Measurements from ENCODE around the gene NPC1.

The NPC1 gene

DNA sequence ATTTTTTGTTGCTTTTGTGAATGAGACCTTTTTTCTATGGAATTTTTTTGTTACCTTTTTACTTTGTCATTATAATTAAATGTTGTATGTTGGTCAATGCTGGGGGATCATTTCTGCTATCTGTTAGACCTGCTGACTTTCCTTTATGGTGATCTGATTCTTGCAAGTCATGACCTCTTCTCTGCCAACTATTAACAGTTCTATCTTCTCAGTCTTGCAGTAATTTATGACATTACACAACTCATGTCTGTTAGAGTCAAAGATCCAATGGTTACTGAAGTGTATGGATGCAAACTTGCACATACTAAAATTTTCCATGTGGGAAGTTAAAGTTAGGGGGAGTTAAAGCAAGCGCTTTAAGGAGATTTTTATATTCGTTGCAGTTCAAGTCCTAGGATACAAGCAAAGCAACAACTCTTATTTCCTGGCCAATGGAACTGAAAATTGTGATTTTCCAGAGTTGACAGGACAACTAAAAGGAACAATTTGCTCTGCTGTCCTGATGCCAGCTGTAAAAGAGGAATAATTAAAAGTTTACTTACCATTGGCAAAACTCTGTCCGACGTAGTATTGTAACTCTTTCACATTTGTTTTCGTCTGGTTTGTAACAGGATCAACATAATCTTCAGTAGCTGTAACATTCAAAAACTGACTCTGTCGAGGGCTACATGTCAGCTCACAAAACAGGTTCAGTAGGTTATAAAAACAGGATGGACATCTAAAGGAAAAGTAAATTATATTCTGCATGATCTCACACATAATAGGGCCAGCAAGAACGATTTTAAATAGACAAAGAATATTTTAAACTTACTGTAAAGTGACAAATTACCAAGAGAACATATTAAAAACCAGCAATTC, 17.8 kb downstream of the NPC1 start:
- peaks cover 11 to 92% of the 10 kb centered on the region in 2 donors for H3K36me3 ChIP-seq (replicated peaks in 1 of 2; ENCODE audit: control insufficient read depth in 2 of 2, insufficient read depth in 2 of 2, low read length in 2 of 2)

GRCh38 chr18:23567671-23568070, 18.6 kb downstream of the NPC1 start:
- no peak overlapping the region for H2AFZ ChIP-seq (ENCODE audit: low read length)
- peaks cover 9 to 95% of the 10 kb centered on the region in 2 donors for H3K36me3 ChIP-seq (replicated peaks in 1 of 2; ENCODE audit: control insufficient read depth in 2 of 2, insufficient read depth in 2 of 2, low read length in 2 of 2)
- H2BK12ac ChIP-seq (ENCODE audit: low read length) = no peak overlapping the region
- no CpG with 5 or more reads among the region's 3 CpGs for WGBS, 2 donors (ENCODE audit: extremely low coverage in 2 of 2, insufficient read length in 2 of 2, insufficient replicate concordance in 1 of 2)
- H4K8ac ChIP-seq (ENCODE audit: low read depth, low read length) = no peak overlapping the region
- H3K4me2 ChIP-seq (ENCODE audit: insufficient read depth, low read length, poor library complexity, severe bottlenecking) = no peak overlapping the region
- no peak overlapping the region for H3K23ac ChIP-seq (ENCODE audit: low read depth, low read length, poor library complexity)
- no peaks in the 10 kb centered on the region for H3K27me3 ChIP-seq (ENCODE audit: control insufficient read depth in 3 of 3, insufficient read depth in 3 of 3, low read depth in 1 of 3, low read length in 3 of 3)
- H3K4me3 ChIP-seq (ENCODE audit: low read length in 2 of 2) = no peak overlapping the region
- H3K9ac ChIP-seq (ENCODE audit: low read depth, low read length, poor library complexity) = no peak overlapping the region
- no peaks in the 10 kb centered on the region for H3K79me1 ChIP-seq (ENCODE audit: low read depth, low read length)
- H2BK15ac ChIP-seq (ENCODE audit: low read length) = no peak overlapping the region
- H2AK5ac ChIP-seq (ENCODE audit: low read depth, low read length) = no peak overlapping the region
- no peak overlapping the region for H3K4ac ChIP-seq (ENCODE audit: low read length)
- H2BK5ac ChIP-seq (ENCODE audit: low read length) = no peak overlapping the region
- H3K14ac ChIP-seq (ENCODE audit: low read length) = no peak overlapping the region
- H3K18ac ChIP-seq (ENCODE audit: low read length) = no peak overlapping the region
- no peaks in the 10 kb centered on the region for H3K4me1 ChIP-seq (ENCODE audit: control insufficient read depth in 2 of 2, insufficient read depth in 1 of 2, low read depth in 1 of 2, low read length in 2 of 2)
- H3K9me3 ChIP-seq (replicated peaks in 1 of 2; ENCODE audit: control insufficient read depth in 2 of 2, insufficient read depth in 1 of 2, low read depth in 1 of 2, low read length in 2 of 2) = no peaks in the 10 kb centered on the region
- no peak overlapping the region for H3K27ac ChIP-seq (replicated peaks; ENCODE audit: low read length)
- no peak overlapping the region for H2BK120ac ChIP-seq (ENCODE audit: low read depth, low read length)
- DNase-seq (ENCODE audit: low spot score) = no peak
- H4K91ac ChIP-seq (ENCODE audit: low read depth, low read length, poor library complexity) = no peak overlapping the region

More for the DNA sequence above, 17.8 kb downstream of the NPC1 start:
- Histone ChIP-seq H3K4ac (ENCODE audit: low read length) (no peak overlapping the region), H3K9me3 (replicated peaks in 1 of 2; ENCODE audit: control insufficient read depth in 2 of 2, insufficient read depth in 1 of 2, low read depth in 1 of 2, low read length in 2 of 2) (no peaks in the 10 kb centered on the region), H3K23ac (ENCODE audit: low read depth, low read length, poor library complexity) (no peak overlapping the region), H2BK12ac (ENCODE audit: low read length) (no peak overlapping the region), H3K4me1 (ENCODE audit: control insufficient read depth in 2 of 2, insufficient read depth in 1 of 2, low read depth in 1 of 2, low read length in 2 of 2) (no peaks in the 10 kb centered on the region), H3K9ac (ENCODE audit: low read depth, low read length, poor library complexity) (no peak overlapping the region), H3K4me3 (ENCODE audit: low read length in 2 of 2) (no peak overlapping the region), H3K18ac (ENCODE audit: low read length) (no peak overlapping the region), H2AFZ (ENCODE audit: low read length) (no peak overlapping the region), H2BK15ac (ENCODE audit: low read length) (no peak overlapping the region), H3K27ac (replicated peaks; ENCODE audit: low read length) (no peak overlapping the region), H4K8ac (ENCODE audit: low read depth, low read length) (no peak overlapping the region), H2AK5ac (ENCODE audit: low read depth, low read length) (no peak overlapping the region), H3K79me1 (ENCODE audit: low read depth, low read length) (no peaks in the 10 kb centered on the region), H2BK120ac (ENCODE audit: low read depth, low read length) (no peak overlapping the region), H2BK5ac (ENCODE audit: low read length) (no peak overlapping the region), H4K91ac (ENCODE audit: low read depth, low read length, poor library complexity) (no peak overlapping the region), H3K14ac (ENCODE audit: low read length) (no peak overlapping the region), H3K27me3 (ENCODE audit: control insufficient read depth in 3 of 3, insufficient read depth in 3 of 3, low read depth in 1 of 3, low read length in 3 of 3) (no peaks in the 10 kb centered on the region), H3K4me2 (ENCODE audit: insufficient read depth, low read length, poor library complexity, severe bottlenecking) (no peak overlapping the region)
- DNase-seq (ENCODE audit: low spot score) = no peak
- no CpG with 5 or more reads among the region's 7 CpGs for WGBS, 2 donors (ENCODE audit: extremely low coverage in 2 of 2, insufficient read length in 2 of 2, insufficient replicate concordance in 1 of 2)

DNA sequence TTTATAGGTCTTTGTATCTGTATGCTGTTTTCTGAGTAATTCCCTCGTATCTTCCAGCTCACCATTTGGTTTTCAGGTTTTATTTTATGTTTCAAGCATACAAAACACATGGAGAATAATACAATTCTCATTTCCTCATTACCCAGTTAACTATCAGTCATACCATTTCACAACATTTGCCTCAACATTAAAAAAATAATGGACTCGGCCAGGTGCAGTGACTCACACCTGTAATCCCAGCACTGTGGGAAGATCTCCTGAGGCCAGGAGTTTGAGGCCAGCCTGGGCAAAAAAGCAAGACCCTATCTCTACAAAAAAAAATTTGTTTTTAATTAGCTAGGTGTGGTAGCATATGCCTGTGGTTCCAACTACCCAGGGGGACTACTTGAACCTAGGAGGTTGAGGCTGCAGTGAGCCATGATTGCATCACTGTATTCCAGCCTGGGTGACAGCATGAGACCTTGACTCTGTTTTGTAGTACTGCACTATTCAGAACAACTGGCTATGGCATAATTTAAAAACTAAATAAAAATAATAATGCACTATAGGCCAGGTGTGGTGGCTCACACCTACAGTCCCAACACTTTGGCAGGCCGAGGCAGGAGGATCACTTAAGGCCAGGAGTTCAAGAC, 20.3 kb downstream of the NPC1 start:
- H4K8ac ChIP-seq (ENCODE audit: low read depth, low read length) = no peak overlapping the region
- no peaks in the 10 kb centered on the region for H3K4me1 ChIP-seq (ENCODE audit: control insufficient read depth in 2 of 2, insufficient read depth in 1 of 2, low read depth in 1 of 2, low read length in 2 of 2)
- H3K79me1 ChIP-seq (ENCODE audit: low read depth, low read length) = no peaks in the 10 kb centered on the region
- no peak overlapping the region for H3K4me2 ChIP-seq (ENCODE audit: insufficient read depth, low read length, poor library complexity, severe bottlenecking)
- no peak overlapping the region for H2AFZ ChIP-seq (ENCODE audit: low read length)
- no peak overlapping the region for H3K18ac ChIP-seq (ENCODE audit: low read length)
- no peak overlapping the region for H3K4ac ChIP-seq (ENCODE audit: low read length)
- H3K27me3 ChIP-seq (ENCODE audit: control insufficient read depth in 3 of 3, insufficient read depth in 3 of 3, low read depth in 1 of 3, low read length in 3 of 3) = no peaks in the 10 kb centered on the region
- H3K9me3 ChIP-seq (replicated peaks in 1 of 2; ENCODE audit: control insufficient read depth in 2 of 2, insufficient read depth in 1 of 2, low read depth in 1 of 2, low read length in 2 of 2) = no peaks in the 10 kb centered on the region
- no peak overlapping the region for H3K9ac ChIP-seq (ENCODE audit: low read depth, low read length, poor library complexity)
- no peak overlapping the region for H2BK12ac ChIP-seq (ENCODE audit: low read length)
- H3K14ac ChIP-seq (ENCODE audit: low read length) = no peak overlapping the region
- H2BK5ac ChIP-seq (ENCODE audit: low read length) = no peak overlapping the region
- no peak overlapping the region for H4K91ac ChIP-seq (ENCODE audit: low read depth, low read length, poor library complexity)
- no peak overlapping the region for H3K23ac ChIP-seq (ENCODE audit: low read depth, low read length, poor library complexity)
- H3K27ac ChIP-seq (replicated peaks; ENCODE audit: low read length) = no peak overlapping the region
- H3K4me3 ChIP-seq (ENCODE audit: low read length in 2 of 2) = no peak overlapping the region
- H3K36me3 ChIP-seq (replicated peaks in 1 of 2; ENCODE audit: control insufficient read depth in 2 of 2, insufficient read depth in 2 of 2, low read length in 2 of 2) = peaks cover 15 to 92% of the 10 kb centered on the region in 2 donors
- no peak overlapping the region for H2BK15ac ChIP-seq (ENCODE audit: low read length)
- WGBS, 2 donors (ENCODE audit: extremely low coverage in 2 of 2, insufficient read length in 2 of 2, insufficient replicate concordance in 1 of 2) = no CpG with 5 or more reads among the region's 3 CpGs
- DNase-seq (ENCODE audit: low spot score) = no peak
- no peak overlapping the region for H2AK5ac ChIP-seq (ENCODE audit: low read depth, low read length)
- H2BK120ac ChIP-seq (ENCODE audit: low read depth, low read length) = no peak overlapping the region

DNA sequence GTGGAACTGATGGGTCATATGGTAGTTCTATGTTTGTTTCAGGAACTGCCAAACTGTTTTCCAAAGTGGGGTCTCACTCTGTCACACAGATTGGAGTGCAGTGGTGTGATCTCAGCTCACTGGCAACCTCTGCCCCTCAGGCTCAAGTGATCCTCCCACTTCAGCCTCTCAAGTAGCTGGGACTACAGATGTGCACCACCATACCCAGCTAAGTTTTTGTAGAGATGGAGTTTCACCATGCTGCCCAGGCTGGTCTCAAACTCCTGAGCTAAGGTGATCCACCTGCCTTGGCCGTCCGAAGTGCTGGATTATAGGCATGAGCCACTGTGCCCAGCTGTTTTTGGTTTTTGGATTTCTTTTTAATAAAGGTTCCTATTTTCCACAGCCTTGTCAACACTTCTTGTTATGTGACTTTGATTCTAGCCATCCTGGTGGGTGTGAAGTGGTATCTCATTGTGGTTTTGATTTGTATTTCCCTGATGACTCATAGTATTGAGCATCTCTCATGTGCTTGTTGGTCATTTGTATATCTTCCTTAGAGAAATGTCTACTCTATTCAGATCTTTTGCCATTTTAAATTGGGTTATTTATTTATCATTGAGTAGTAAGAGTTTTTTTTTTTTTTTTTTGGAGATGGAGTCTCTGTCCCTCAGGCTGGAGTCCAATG, 22.8 kb downstream of the NPC1 start:
- no CpG with 5 or more reads among the region's 2 CpGs for WGBS, 2 donors (ENCODE audit: extremely low coverage in 2 of 2, insufficient read length in 2 of 2, insufficient replicate concordance in 1 of 2)
- Histone ChIP-seq H3K9me3 (replicated peaks in 1 of 2; ENCODE audit: control insufficient read depth in 2 of 2, insufficient read depth in 1 of 2, low read depth in 1 of 2, low read length in 2 of 2) (no peaks in the 10 kb centered on the region), H2BK15ac (ENCODE audit: low read length) (no peak overlapping the region), H3K27me3 (ENCODE audit: control insufficient read depth in 3 of 3, insufficient read depth in 3 of 3, low read depth in 1 of 3, low read length in 3 of 3) (no peaks in the 10 kb centered on the region), H3K14ac (ENCODE audit: low read length) (no peak overlapping the region), H2AFZ (ENCODE audit: low read length) (no peak overlapping the region), H4K91ac (ENCODE audit: low read depth, low read length, poor library complexity) (no peak overlapping the region), H3K23ac (ENCODE audit: low read depth, low read length, poor library complexity) (no peak overlapping the region), H3K36me3 (replicated peaks in 1 of 2; ENCODE audit: control insufficient read depth in 2 of 2, insufficient read depth in 2 of 2, low read length in 2 of 2) (peaks cover 17 to 89% of the 10 kb centered on the region in 2 donors), H3K9ac (ENCODE audit: low read depth, low read length, poor library complexity) (no peak overlapping the region), H4K8ac (ENCODE audit: low read depth, low read length) (no peak overlapping the region), H2BK120ac (ENCODE audit: low read depth, low read length) (no peak overlapping the region), H3K4me2 (ENCODE audit: insufficient read depth, low read length, poor library complexity, severe bottlenecking) (no peak overlapping the region), H3K4ac (ENCODE audit: low read length) (no peak overlapping the region), H3K18ac (ENCODE audit: low read length) (no peak overlapping the region), H3K4me3 (ENCODE audit: low read length in 2 of 2) (no peak overlapping the region), H2AK5ac (ENCODE audit: low read depth, low read length) (no peak overlapping the region), H2BK12ac (ENCODE audit: low read length) (no peak overlapping the region), H3K79me1 (ENCODE audit: low read depth, low read length) (no peaks in the 10 kb centered on the region), H3K27ac (replicated peaks; ENCODE audit: low read length) (no peak overlapping the region), H2BK5ac (ENCODE audit: low read length) (no peak overlapping the region), H3K4me1 (ENCODE audit: control insufficient read depth in 2 of 2, insufficient read depth in 1 of 2, low read depth in 1 of 2, low read length in 2 of 2) (no peaks in the 10 kb centered on the region)
- no peak for DNase-seq (ENCODE audit: low spot score)

Measured in neuronal stem cell (in vitro differentiated cells).